GM19372 (cell line): ENCODE measurements around the gene B4GALT6.

ENCODE experiments used
- ATAC-seq: cut with Tn5 transposase; IDR thresholded peaks from one replicate; pipeline ENCODE4 v1.9.1; 2021; ENCODE audit warnings: mild to moderate bottlenecking, low read depth, moderate library complexity; ENCODE audit not compliant: unreplicated experiment

B4GALT6 gene

DNA sequence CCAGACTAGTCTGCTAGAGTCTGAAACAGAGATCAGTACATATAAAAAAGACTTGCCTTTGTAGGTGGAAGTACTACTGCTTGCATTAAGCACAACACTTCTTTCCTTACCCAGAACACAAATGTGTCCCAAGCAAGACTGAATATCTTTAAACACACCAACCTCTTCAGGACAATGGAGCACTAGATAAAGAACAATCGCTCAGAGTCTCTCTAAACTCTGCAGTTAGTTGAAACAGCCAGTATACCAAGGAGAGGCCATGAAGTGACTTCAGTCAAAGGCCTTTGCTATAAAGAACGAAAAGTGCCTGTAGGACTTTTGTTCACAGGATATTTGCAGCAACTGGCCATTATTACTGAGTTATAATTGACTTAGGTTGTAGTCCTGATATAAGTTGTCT lies 9.9 kb upstream of the B4GALT6 start:
- no peak for ATAC-seq

DNA sequence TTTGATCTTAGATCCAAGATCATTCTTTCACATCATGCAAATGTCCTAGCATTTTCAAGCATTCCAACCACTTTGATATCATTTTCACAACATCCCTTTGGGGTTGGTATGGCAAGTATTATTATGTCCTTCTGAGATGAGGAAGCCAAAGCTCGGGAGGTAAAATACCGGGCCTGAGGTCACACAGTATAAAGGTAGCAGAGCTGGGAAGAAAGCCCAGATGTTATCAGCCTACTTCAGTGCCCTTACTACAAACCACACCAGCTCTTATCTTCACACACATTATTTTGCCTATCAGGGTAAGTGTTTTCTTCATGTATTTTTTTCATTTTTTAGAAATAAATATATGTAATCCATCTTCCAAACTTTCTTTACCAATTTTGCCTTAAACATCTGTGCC lies 4.2 kb upstream of the B4GALT6 start:
- no peak for ATAC-seq

DNA sequence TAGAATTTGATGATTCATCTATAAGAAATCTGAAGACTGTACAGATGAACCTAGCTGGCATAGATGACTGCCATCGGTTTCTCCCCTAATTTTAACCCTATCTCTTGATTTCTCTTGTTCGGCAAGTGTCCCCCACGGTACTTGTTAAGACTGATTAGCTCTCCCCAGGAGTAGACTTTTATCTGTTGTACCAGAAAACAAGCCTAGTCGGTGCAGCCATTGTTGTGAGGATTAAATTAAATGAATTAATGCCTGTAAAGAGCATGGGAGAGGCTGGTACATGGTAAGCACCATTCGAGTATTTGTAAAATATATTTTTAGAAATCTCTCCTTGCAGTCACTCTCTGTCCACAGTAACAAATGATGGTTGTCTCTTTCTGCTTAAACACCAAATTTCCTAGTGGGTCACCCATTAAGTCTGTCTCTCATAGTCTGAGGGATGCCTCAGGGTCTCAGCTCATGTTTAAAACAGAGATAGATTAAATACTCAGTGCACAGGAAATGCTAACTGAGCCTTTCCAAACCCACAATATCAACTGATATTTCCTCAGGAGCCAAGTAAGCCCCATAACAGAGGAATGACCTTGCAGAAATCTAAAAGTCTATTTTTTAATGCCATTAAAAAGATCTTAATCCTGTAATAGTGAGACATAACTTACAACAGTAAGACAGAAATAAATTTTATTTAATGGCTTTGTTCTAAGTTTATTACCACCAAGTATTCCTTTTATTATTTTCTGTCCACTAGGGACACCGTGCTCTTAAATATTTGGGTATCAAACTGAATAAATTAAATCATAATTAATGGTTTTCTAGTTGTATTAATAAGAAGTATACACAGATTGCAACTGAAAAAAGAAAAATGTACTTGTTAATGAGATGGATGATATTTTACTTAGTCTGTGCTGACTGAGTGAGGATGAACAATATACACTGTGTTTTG lies 2.9 kb upstream of the B4GALT6 start:
- ATAC-seq: no peak

DNA sequence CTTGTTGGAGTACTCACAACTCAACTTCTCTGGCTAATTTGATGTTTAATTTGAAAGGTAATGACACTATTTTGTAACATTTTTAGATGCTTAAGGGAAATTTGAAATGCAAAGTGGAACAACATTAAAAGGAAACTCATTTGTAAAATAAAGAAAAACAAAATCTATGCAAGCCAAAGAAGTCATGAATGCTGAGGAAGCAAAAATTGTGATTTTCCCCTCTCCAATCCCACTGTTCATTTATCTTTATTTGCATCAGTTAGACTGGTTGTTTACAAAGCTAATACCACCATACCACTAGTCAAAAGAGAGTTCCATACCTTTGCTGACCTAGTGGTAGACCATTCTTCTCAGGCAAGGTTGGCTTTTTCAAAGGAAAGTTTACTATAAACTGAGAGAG lies 2.2 kb upstream of the B4GALT6 start:
- no peak for ATAC-seq

DNA sequence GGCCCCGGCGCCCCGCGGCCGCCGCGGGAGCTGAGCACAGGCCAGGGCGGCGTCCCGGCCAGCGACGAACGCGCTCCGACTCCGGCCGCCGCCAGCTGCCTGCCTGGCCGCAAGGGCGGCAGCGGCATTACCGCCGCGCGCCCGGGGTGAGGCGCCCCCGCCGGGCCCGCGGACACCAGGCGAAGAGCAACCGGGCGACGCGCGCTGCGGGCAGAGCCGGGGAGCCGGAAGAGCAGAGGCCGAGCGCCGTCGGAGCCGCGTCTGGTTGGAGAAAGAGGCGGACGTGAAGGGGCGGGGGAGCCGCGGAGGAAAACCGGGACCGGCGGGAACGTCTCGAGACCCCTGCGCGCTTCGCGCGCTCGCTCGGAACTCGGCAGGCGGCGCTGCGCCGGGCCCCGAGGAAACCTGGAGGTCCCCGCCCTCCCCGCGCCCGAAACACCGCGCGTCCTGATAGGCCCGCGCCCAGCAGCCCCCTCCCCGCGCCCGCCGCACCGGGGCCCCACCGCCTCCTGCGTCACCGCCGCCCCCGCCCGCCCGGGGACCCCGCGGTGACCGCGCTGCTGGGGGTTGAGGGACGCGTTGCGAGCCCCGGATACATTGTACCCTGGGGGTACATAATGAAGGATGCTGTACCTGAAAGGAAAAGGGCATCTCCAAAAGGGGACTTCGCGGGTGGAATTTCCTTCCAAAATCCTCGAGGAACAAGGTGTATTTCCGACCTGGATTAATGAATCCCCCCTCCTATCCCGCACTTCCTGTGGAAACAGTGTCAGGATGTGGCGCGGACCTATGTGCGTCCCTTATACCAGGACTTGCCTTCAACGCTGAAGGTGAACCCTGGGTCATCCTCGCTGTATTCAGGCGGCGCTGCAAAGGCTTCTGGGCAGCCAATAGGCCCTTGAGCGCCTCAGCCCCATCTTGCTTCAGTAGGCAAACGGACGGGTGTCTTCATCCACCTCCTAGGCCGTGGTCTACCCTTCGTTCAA lies 1.0 kb upstream of the B4GALT6 start:
- ATAC-seq: peak; percentile 56

DNA sequence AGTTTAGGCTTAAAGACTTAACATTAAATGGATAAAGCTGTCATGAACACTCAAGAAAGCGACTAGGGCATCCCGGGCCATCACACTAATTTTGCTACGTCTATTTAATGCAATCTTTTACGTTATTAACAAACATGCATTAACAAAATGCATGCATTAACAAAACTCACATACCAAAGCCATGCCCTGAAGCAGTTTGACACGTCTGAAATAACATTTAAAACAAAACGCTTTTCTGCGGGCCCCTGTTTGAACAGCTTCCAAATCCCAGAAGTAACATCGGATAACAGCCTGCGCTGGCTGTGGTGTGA lies 458 bp downstream of the B4GALT6 start:
- no peak for ATAC-seq

DNA sequence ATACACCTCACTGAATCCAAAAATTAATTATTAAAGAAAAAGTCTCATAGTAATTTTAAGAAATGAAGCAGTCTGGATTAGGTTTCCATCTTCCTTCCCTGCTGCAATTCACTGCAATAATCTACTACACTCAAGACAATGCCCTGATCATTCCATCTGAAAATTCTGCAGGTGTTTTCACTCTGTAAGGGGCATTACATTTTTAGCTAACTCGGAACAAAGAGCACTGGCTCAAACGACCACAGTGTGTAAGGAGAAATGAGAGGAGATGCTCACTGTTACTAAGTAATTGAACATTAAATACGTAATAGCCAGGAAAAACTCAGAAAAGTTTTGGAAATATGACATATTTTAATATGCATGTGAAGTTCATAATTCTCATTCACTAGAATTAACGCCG lies 1.3 kb downstream of the B4GALT6 start:
- ATAC-seq: no peak

DNA sequence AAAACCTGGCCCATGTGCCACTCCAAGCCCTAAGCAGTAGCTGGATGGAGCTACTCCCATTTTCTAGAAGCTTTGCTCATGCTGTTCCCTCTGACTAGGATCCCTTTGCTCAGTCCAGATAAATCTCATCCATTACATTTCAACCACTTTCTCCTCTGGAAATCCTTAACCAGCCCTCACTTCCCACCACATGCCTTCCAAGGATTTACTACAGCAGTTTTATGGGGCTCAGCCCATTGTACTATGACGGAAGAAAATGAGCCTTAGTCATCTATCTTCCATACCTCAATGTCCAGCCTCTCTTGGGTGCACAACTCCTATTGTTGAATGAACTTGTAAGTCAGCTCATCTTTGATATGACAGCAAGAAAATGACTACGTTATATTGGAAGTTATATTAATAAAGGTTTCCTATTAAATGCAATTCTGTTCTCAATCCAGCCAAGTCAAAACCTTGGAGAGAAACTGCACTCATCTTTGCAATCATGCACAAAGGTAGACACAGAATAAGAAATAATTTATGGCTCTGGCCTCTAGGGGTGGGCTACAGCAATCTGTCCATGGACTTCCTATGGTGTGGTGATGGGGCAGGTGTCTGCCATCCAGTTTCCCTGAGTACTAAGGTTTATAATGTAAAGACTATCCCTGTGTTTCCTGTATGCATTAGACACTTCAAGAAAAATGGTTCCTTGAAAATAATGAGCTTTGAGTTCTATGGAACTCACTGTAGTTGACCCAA lies 3.4 kb downstream of the B4GALT6 start:
- ATAC-seq: no peak

DNA sequence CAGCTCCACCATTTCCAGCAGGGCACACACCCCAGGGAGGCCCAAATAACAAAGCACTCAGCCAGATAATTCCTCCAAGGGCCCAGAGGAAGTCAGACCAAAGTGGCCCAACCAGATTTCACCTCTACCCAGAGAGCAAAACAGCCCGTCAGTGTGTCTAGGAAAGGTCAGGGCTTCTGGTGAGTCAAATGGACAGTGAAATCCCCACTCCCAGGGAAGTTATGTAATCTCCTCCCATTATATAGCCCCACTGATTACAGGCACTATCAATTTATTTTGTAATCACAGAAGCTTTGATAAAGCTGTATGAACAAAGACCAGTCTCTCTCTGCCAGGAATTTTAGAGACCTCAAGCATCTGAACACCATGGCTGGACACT lies 4.0 kb downstream of the B4GALT6 start:
- no peak for ATAC-seq

DNA sequence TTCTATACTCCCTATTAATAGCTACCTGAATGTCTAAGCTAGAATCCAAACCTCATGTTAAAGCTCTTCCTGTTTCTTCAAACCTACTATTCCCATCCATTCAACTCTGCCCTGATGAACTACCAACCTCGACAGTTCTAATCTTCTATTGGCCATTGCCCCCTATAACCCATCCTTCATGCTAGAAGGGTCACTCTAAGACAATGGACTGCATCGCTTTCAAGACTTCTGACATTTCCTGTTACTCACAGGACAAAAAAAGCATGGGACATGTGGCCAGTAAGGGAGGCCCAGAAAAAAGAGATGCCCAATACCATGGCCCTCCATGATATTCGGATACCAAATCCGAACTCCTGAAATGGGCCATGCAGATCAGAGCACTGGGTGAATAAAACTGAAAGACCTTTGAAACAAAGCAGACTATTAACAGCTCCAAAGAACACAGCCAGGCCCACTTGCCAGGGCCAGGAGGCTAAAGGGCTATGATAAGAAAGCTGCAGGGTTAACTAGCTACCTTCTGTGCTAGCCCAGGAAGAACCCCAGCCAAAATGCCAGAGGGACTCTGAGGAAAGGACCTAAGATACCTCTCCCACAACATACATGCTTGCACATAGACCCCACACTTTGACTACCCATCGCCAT lies 4.5 kb downstream of the B4GALT6 start:
- no peak for ATAC-seq

DNA sequence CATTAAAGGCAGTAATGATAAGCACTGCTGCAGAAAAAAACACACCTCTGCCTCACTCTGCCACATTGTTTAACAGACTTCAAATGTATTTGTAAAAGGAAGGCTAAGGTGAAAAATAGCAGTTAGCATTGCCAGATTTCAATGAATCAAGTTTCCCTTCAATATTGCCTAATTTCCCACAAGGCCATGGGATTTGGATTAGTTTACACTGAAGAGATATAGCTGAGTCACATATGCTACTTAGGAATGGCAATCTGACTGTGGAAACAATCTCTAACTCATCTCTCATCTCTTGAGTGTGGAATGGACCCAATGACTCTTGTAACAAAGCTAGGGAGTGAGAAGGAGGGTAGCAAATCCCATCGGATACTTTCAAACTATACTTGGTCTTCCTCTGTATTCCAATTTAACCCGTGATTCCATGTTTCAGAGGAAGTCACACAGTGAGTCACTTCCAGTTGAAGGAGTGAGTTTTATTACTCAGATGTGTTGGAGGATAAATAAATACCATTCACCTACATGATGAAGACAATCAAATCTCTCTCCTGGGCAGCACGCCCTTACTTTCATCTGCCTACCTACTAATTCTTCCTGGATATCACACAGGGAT lies 5.1 kb downstream of the B4GALT6 start:
- no peak for ATAC-seq

DNA sequence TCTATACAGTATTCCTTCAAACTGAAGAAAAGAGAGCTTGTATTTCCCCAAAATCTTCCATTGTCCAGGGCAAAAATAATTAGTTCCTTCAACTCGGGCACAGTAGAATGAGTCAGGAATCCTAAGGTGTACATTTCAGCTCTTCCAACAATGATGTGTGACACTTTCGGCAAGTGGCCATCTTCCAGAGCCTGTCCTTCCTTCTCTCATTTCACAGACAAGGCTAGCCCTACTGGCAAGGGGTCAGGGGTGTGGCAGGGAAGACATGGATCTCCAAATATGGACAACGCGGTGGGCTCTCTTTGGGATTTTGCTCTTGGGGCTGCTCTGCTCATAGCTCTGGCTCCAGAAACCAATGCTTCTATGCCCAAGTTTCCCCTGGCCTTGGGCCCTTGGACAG lies 6.0 kb downstream of the B4GALT6 start:
- ATAC-seq: no peak

DNA sequence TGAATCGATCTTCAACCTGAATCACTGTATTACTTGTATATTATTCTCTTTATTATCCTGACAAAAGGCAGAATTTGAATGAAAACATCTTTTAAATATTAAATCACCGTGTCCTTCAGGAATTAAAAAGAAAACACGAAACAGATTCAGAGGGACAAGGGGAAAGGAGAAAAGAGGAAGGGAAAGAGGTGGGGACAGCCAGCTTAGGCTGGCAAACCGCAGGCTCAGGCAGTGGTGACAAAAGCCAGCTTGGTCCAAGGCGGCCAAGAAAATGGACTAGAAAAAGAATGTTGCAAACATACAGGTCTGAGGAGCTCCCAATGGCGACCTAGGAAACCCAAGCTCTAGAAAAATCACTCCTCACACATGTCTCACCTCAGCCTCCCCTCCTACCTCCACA lies 6.8 kb downstream of the B4GALT6 start:
- ATAC-seq: no peak

DNA sequence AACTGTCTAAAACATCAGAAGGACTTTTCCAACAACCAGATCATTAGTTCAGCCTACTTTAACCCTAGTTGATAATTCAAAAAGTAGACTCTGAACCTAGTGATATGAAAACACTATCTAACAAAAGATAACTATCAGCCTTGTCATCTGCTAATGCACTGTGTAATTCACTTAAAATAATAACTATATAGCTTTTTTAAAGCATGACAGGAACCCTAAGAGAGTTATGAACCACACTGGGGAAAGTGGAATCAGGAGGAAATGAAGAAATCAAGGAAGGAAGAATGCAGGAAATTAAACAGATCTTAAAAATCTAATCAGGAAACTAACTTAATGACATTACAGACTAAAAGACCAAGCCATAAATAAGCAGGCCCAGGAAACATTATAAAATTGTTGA lies 9.0 kb downstream of the B4GALT6 start:
- ATAC-seq: no peak

DNA sequence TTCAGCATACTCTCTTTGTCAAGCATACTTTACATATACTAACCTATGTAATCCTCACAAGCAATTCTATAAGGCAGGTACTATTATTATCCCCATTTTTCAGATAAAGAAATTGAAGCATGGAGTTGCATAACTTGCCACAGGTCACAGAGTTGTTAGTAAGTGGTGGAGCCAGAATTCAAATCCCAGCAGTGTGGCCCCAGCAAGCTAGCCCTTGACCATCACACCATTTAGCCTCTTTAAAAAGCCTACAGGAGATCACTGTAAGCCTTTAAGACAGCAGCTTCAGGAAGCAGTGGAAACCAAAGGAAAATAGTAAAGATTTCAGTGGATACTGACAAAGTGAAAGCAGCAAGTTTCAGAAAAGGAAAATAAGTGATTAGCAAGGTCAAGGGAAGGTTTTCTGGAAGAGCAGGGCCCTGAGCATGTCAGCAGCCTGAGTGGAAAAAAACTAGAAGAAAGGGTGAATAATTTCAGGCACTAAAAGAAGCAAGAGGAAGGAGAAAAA lies 11.7 kb downstream of the B4GALT6 start:
- ATAC-seq: no peak

DNA sequence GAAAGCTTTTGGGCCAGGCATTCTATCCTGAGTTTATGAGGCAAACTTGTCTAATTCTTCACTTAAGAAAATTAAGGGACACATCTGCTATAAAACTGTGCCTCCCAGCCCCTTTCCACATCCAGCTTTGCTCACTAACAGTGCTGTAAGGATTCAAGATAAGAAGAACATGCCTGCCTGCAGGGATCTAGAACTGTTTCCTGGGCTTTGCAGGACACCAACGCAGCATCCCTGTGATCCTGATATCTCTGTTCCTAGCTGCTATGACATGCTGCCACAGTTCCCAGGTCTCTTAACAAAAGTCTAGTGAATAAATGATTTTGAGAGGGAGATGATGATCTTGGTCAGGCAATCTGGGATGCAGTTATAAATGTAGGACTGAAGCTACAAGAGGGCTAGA lies 12.4 kb downstream of the B4GALT6 start:
- no peak for ATAC-seq

DNA sequence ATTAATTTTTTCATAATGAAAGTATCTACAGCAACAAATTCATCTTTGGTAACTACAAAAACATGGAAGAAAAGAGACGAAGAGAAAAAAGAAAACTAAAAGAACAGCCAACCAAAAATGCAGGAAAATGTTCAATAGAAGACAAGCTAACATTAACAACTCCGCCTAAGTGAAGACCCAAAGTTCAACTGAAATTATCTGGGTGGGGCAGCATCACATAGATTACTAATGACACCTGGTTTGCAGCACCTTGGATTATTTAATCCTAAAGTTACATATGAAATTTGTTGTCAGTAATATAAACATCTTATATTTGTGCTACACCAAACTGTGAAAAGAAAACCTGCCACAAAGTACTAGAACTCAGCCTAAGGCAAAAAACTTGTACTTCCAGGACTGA lies 14.8 kb downstream of the B4GALT6 start:
- ATAC-seq: no peak

DNA sequence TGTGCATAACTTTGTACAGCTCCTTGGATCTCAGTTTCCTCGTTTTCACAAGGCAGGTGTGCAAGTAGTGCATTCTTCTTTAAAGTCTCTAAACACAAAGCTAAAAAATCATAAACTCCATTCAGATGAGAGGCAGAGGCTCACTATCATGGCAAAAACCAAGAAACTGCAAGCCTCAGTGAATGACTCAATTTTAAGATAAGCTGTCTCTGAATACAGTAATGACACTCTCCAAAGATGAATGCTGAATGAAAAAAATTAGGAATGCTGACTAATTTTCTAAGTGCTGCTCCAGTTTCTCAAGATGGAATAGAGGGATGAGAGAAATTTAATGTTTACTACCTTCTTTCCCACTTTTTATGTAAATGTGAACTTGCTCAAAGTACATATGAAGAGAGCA lies 17.2 kb downstream of the B4GALT6 start:
- ATAC-seq: no peak

DNA sequence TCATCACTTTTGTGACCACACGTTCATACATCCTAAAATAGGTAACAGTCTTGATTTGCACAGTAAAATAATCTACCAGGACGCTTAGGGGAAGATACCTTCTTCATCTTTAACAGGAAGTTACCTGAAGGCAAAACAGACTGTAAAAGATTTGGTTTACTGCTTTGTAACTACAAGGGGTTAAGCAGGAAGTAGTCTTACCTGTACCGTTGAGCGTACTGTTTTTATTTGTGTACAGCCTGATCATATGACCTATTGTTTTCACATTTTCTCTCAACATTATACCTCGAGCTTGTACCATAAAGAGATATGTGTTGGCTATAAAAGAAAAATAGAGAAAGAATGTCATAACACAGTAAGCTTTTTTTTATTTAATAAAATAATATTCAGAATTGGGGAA lies 18.3 kb downstream of the B4GALT6 start:
- no peak for ATAC-seq

DNA sequence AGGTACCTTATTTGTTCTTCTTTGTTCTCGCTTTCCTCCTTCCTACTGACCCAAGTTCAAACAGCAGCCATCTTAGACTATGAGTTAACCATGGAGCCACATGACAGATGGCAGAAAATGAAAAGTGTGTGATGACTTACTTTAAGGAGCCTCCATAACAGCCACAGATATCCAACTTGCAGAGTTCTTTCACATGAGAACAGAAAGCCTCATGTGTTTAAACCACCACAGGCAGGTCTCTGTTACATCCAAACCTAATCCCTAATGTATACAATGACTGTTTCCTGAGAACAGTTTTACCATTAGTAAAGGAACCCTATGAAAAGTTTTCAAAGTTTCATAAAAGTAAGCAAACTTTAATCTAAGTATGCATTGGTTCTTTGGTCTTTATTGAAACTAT lies 20.3 kb downstream of the B4GALT6 start:
- no peak for ATAC-seq
